Measurements from ENCODE around the gene GPR52.

GPR52 gene

GRCh38 chr1:174451408-174451807 lies 3.6 kb downstream of the GPR52 start:
- DNase-seq (ENCODE audit: low read depth, low spot score), result no peak
- H3K4me1 ChIP-seq (ENCODE audit: insufficient read depth, insufficient read length), result no peaks in the 10 kb centered on the region
- no peaks in the 10 kb centered on the region for H3K9me3 ChIP-seq (ENCODE audit: insufficient read depth, low read length)
- H3K36me3 ChIP-seq (ENCODE audit: insufficient read depth, insufficient read length, low read length), result no peaks in the 10 kb centered on the region
- TF ChIP-seq SUZ12 (IDR thresholded peaks at IDR 0.05; ENCODE audit: extremely low read depth, insufficient read depth, insufficient read length), result no peak
- TF ChIP-seq YY1 (IDR thresholded peaks at IDR 0.05; ENCODE audit: insufficient read depth, insufficient read length), result no peak
- TF ChIP-seq ZNF274 (IDR thresholded peaks at IDR 0.05; ENCODE audit: low read depth, low read length), result no peak
- H3K27me3 ChIP-seq (ENCODE audit: insufficient read depth, insufficient read length), result no peaks in the 10 kb centered on the region
- no peak overlapping the region for H3K9ac ChIP-seq (ENCODE audit: insufficient read length, low read depth)
- no peak overlapping the region for H3K4me3 ChIP-seq (ENCODE audit: insufficient read length, low read depth)

- H3K36me3 ChIP-seq (ENCODE audit: insufficient read depth, insufficient read length, low read length), result no peaks in the 10 kb centered on the region
- no peaks in the 10 kb centered on the region for H3K9me3 ChIP-seq (ENCODE audit: insufficient read depth, low read length)
- TF ChIP-seq ZNF274 (IDR thresholded peaks at IDR 0.05; ENCODE audit: low read depth, low read length) (no peak), YY1 (IDR thresholded peaks at IDR 0.05; ENCODE audit: insufficient read depth, insufficient read length) (no peak), SUZ12 (IDR thresholded peaks at IDR 0.05; ENCODE audit: extremely low read depth, insufficient read depth, insufficient read length) (no peak)
- no peak overlapping the region for H3K4me3 ChIP-seq (ENCODE audit: insufficient read length, low read depth)
- no peaks in the 10 kb centered on the region for H3K27me3 ChIP-seq (ENCODE audit: insufficient read depth, insufficient read length)
- no peak for DNase-seq (ENCODE audit: low read depth, low spot score)
- no peak overlapping the region for H3K9ac ChIP-seq (ENCODE audit: insufficient read length, low read depth)
- H3K4me1 ChIP-seq (ENCODE audit: insufficient read depth, insufficient read length), result no peaks in the 10 kb centered on the region
These were observed 18.1 kb downstream of the GPR52 start for GRCh38 chr1:174465855-174466254.

- TF ChIP-seq YY1 (IDR thresholded peaks at IDR 0.05; ENCODE audit: insufficient read depth, insufficient read length) (no peak), ZNF274 (IDR thresholded peaks at IDR 0.05; ENCODE audit: low read depth, low read length) (no peak), SUZ12 (IDR thresholded peaks at IDR 0.05; ENCODE audit: extremely low read depth, insufficient read depth, insufficient read length) (no peak)
- no peaks in the 10 kb centered on the region for H3K27me3 ChIP-seq (ENCODE audit: insufficient read depth, insufficient read length)
- H3K4me1 ChIP-seq (ENCODE audit: insufficient read depth, insufficient read length), result no peaks in the 10 kb centered on the region
- H3K9me3 ChIP-seq (ENCODE audit: insufficient read depth, low read length), result no peaks in the 10 kb centered on the region
- no peak overlapping the region for H3K9ac ChIP-seq (ENCODE audit: insufficient read length, low read depth)
- H3K36me3 ChIP-seq (ENCODE audit: insufficient read depth, insufficient read length, low read length), result no peaks in the 10 kb centered on the region
- DNase-seq (ENCODE audit: low read depth, low spot score), result no peak
- no peak overlapping the region for H3K4me3 ChIP-seq (ENCODE audit: insufficient read length, low read depth)
These were observed 18.8 kb downstream of the GPR52 start for GRCh38 chr1:174466607-174467006.

GRCh38 chr1:174469052-174469451 lies 21.3 kb downstream of the GPR52 start:
- DNase-seq (ENCODE audit: low read depth, low spot score), result no peak
- Histone ChIP-seq H3K9ac (ENCODE audit: insufficient read length, low read depth) (no peak overlapping the region), H3K4me3 (ENCODE audit: insufficient read length, low read depth) (no peak overlapping the region), H3K4me1 (ENCODE audit: insufficient read depth, insufficient read length) (no peaks in the 10 kb centered on the region), H3K27me3 (ENCODE audit: insufficient read depth, insufficient read length) (no peaks in the 10 kb centered on the region), H3K36me3 (ENCODE audit: insufficient read depth, insufficient read length, low read length) (no peaks in the 10 kb centered on the region), H3K9me3 (ENCODE audit: insufficient read depth, low read length) (no peaks in the 10 kb centered on the region)
- TF ChIP-seq ZNF274 (IDR thresholded peaks at IDR 0.05; ENCODE audit: low read depth, low read length) (no peak), YY1 (IDR thresholded peaks at IDR 0.05; ENCODE audit: insufficient read depth, insufficient read length) (no peak), SUZ12 (IDR thresholded peaks at IDR 0.05; ENCODE audit: extremely low read depth, insufficient read depth, insufficient read length) (no peak)

- no peaks in the 10 kb centered on the region for H3K36me3 ChIP-seq (ENCODE audit: insufficient read depth, insufficient read length, low read length)
- no peak for TF ChIP-seq SUZ12 (IDR thresholded peaks at IDR 0.05; ENCODE audit: extremely low read depth, insufficient read depth, insufficient read length)
- no peak for TF ChIP-seq YY1 (IDR thresholded peaks at IDR 0.05; ENCODE audit: insufficient read depth, insufficient read length)
- no peak for TF ChIP-seq ZNF274 (IDR thresholded peaks at IDR 0.05; ENCODE audit: low read depth, low read length)
- H3K27me3 ChIP-seq (ENCODE audit: insufficient read depth, insufficient read length), result no peaks in the 10 kb centered on the region
- H3K4me1 ChIP-seq (ENCODE audit: insufficient read depth, insufficient read length), result no peaks in the 10 kb centered on the region
- no peak overlapping the region for H3K9ac ChIP-seq (ENCODE audit: insufficient read length, low read depth)
- H3K9me3 ChIP-seq (ENCODE audit: insufficient read depth, low read length), result no peaks in the 10 kb centered on the region
- no peak for DNase-seq (ENCODE audit: low read depth, low spot score)
- H3K4me3 ChIP-seq (ENCODE audit: insufficient read length, low read depth), result no peak overlapping the region
These were observed 21.9 kb downstream of the GPR52 start for GRCh38 chr1:174469687-174470086.

- TF ChIP-seq ZNF274 (IDR thresholded peaks at IDR 0.05; ENCODE audit: low read depth, low read length), result no peak
- no peak for TF ChIP-seq SUZ12 (IDR thresholded peaks at IDR 0.05; ENCODE audit: extremely low read depth, insufficient read depth, insufficient read length)
- TF ChIP-seq YY1 (IDR thresholded peaks at IDR 0.05; ENCODE audit: insufficient read depth, insufficient read length), result no peak
- Histone ChIP-seq H3K4me1 (ENCODE audit: insufficient read depth, insufficient read length) (no peaks in the 10 kb centered on the region), H3K27me3 (ENCODE audit: insufficient read depth, insufficient read length) (no peaks in the 10 kb centered on the region), H3K9me3 (ENCODE audit: insufficient read depth, low read length) (no peaks in the 10 kb centered on the region), H3K36me3 (ENCODE audit: insufficient read depth, insufficient read length, low read length) (no peaks in the 10 kb centered on the region), H3K9ac (ENCODE audit: insufficient read length, low read depth) (no peak overlapping the region), H3K4me3 (ENCODE audit: insufficient read length, low read depth) (no peak overlapping the region)
- no peak for DNase-seq (ENCODE audit: low read depth, low spot score)
These were observed 31.5 kb downstream of the GPR52 start for GRCh38 chr1:174479281-174479680.

- H3K9me3 ChIP-seq (ENCODE audit: insufficient read depth, low read length), result no peaks in the 10 kb centered on the region
- H3K4me3 ChIP-seq (ENCODE audit: insufficient read length, low read depth), result no peak overlapping the region
- DNase-seq (ENCODE audit: low read depth, low spot score), result no peak
- H3K4me1 ChIP-seq (ENCODE audit: insufficient read depth, insufficient read length), result no peaks in the 10 kb centered on the region
- H3K27me3 ChIP-seq (ENCODE audit: insufficient read depth, insufficient read length), result no peaks in the 10 kb centered on the region
- TF ChIP-seq SUZ12 (IDR thresholded peaks at IDR 0.05; ENCODE audit: extremely low read depth, insufficient read depth, insufficient read length), result no peak
- no peak for TF ChIP-seq ZNF274 (IDR thresholded peaks at IDR 0.05; ENCODE audit: low read depth, low read length)
- no peak for TF ChIP-seq YY1 (IDR thresholded peaks at IDR 0.05; ENCODE audit: insufficient read depth, insufficient read length)
- no peaks in the 10 kb centered on the region for H3K36me3 ChIP-seq (ENCODE audit: insufficient read depth, insufficient read length, low read length)
- H3K9ac ChIP-seq (ENCODE audit: insufficient read length, low read depth), result no peak overlapping the region
These were observed 32.6 kb downstream of the GPR52 start for GRCh38 chr1:174480324-174480723.

Measured in NT2/D1 (cell line).